Left renal cortex interstitium (tissue), 4 donors: ENCODE results near the gene TSPAN9. TPM values are rescaled to one million over a fixed set of nuclear protein-coding genes. Genes with fewer than 3 reads are reported as not detected.

ENCODE experiments used
- DNase-seq, 4 donors: peaks; one replicate each; pipeline ENCODE4 v3.0.0-alpha.2; 2013; ENCODE audit warnings: low read depth in 4 of 4, low spot score in 2 of 4, missing footprints in 1 of 4
- polyA plus RNA-seq, 4 donors: library from polyadenylated mRNA; unstranded; fragments of 120-200 nt; gene quantifications; one replicate each; pipeline ENCODE4 v1.2.1, GENCODE V29; 2013; ENCODE audit not compliant: insufficient read length in 4 of 4

Gene TSPAN9
- polyA plus RNA-seq, 4 donors, result 81.7 to 105 (median 95.4) TPM

- no peak for DNase-seq
Measured at GRCh38 chr12:3238196-3238595, 161.0 kb downstream of the TSPAN9 start.

GRCh38 chr12:3241621-3242020 lies 164.4 kb downstream of the TSPAN9 start:
- no peak for DNase-seq

GRCh38 chr12:3242199-3242863 lies 165.2 kb downstream of the TSPAN9 start:
- DNase-seq, result no peak

DNA sequence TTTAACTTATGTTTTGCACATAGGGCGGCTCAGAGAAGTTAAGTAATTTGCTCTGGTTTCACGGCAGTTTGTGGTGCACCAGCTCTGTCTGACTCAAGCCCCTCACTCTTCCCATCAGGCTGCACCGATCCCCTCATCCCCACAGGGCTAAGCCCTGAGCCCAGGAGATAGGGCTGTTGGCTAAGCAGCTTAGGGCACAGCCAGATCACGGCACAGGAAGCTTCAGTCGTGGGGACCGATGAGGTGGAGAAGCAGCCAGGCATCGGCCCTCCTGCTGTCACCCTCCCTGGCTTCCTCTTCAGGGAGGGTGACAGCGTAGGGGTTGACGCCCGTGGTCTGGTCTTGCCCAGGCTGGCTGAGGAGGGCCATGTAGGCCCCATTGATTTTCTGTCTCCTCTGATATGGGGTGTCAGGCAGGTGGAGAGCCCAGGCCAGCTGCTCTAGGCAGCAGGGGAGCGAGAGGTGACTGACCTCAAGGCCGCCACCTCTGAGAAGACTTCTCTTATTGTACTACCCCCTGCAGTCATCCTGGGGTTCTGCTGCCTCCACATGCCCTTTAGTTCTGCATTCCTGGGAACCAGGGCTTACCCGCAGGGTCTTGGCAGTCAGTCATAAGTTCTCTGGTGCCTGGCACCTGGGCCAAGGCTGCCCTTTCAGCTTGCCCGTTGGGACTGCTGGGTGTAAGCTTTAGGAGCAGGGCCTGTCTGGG lies 166.4 kb downstream of the TSPAN9 start:
- no peak for DNase-seq

DNA sequence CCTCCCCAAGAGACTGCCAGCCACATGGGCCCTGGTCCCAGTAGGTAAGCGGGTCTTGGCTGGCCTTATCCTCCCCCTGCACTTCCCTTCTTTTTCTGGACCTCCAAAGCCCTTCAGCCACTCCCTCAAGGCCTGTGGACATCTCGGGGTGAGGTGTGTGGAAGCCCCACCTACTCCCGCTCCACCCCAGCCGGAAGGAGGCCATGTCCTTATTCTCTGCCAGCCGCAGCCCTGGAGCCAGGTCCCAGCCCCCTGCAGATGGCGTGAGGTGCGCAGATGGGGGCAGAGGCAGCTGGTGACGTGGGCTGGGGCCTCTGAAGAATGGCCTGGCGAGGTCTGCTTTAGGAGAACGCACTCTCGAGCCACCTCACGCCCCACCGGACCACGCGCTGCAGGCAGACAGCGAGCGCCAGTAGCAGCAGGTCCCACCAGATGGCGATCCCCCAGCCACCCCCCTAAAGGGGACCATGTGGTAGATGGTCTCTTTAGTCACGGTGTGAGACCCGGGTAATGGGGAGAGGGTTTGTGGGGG lies 167.1 kb downstream of the TSPAN9 start:
- DNase-seq, result no peak

DNA sequence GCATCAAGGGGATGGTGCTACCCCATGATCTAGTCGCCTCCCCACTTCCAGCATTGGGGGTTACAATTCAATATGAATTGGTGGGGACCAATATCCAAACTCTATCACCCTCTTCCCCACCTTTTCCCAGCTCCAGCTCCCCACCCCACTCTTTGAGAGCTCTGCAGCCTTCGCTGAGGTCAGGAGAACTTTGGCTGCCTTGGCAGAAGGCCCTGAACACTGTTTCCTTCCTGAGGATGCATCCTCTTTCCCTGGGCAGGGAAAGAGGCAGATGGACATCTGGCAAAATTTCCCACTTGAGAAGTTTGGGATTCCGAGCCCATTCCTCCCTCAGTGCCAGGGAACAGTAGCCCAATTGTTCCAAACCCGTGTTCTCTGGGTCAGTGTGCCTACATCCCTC lies 169.1 kb downstream of the TSPAN9 start:
- DNase-seq, result no peak

DNA sequence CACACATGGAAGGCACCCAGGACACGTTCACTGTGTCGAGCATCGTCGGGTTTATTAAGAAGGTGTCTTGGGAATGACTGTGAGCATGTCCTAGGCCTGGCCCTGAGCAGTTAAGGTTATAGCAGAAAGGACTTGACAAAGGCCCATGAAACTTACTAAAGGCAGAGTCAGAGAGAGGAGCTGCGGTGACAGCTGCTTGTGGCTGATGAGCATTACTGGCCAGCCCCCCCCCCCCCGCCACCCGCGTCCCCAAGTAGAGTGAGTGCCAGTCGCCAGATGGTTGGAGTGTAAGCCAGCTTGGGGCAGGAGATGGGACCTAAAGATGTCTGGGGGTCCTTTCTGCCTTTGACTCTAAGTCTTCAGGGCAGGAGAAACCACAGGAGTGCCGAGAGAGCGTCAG lies 169.9 kb downstream of the TSPAN9 start:
- DNase-seq, result no peak

- no peak for DNase-seq
Measured at GRCh38 chr12:3247629-3248161, 170.5 kb downstream of the TSPAN9 start.

- DNase-seq, result no peak
Measured at GRCh38 chr12:3249081-3249800, 172.1 kb downstream of the TSPAN9 start.

DNA sequence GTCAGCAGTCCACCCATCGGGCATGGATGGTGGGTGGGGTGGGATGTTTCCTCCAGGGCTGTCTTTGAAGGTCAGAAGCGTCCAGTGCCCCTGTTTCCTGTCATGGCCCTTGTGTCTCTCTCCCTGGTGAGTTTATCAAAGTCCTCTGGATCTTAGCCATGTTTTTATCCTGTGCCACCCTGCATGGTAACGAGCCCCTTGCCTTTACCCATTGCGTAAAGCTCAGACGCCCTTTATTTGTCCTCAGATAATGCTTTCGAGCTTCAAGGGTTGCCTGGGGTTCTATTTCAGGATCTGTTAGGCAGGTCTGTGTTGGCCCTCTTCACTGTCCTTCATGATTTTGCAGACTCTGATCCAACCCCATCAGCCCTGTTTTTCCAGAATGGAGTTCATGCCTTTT lies 172.9 kb downstream of the TSPAN9 start:
- DNase-seq, result no peak

- no peak for DNase-seq
Measured at GRCh38 chr12:3250576-3250975, 173.4 kb downstream of the TSPAN9 start.

- no peak for DNase-seq
Measured at GRCh38 chr12:3251067-3251466, 173.9 kb downstream of the TSPAN9 start.

- DNase-seq, result no peak
Measured at GRCh38 chr12:3251691-3252090, 174.5 kb downstream of the TSPAN9 start.

- peak in 2 of 4 donors; percentile 70 to 82 for DNase-seq
Measured at GRCh38 chr12:3252450-3252891, 175.3 kb downstream of the TSPAN9 start.

GRCh38 chr12:3253682-3254275 lies 176.6 kb downstream of the TSPAN9 start:
- no peak for DNase-seq

GRCh38 chr12:3255057-3255456 lies 177.9 kb downstream of the TSPAN9 start:
- no peak for DNase-seq

- DNase-seq, result no peak
Measured at GRCh38 chr12:3256103-3256631, 179.0 kb downstream of the TSPAN9 start.

GRCh38 chr12:3257411-3257810 lies 180.2 kb downstream of the TSPAN9 start:
- no peak for DNase-seq

- no peak for DNase-seq
Measured at GRCh38 chr12:3259973-3260372, 182.8 kb downstream of the TSPAN9 start.

- no peak for DNase-seq
Measured at GRCh38 chr12:3261782-3262359, 184.7 kb downstream of the TSPAN9 start.
